ENCODE results near the gene FSD1. TPM values are rescaled to one million over a fixed set of nuclear protein-coding genes. Genes with fewer than 3 reads are reported as not detected.

Gene FSD1
- total RNA-seq, 1 donor from 2014 or later: 26.3 TPM

DNA sequence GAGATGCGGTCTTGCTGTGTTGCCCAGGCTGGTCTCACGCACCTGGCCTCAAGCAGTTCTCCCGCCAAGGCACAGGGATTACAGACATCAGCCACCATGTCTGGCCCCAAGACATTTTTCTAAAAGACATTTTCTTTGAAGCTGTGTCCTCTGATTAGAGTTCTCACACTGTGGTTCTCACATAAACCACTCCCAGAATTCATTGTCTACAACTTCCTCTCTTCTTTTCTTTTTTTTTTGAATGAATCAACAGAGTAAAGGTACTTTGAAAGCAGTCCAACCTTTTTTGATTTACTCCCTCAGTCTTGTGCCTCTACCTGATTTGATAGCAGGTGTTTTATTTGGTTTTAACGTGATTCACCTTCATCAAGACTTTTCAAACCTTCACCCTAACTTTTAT is 39.6 kb upstream of the FSD1 start:
- DNase-seq (ENCODE audit: extremely low spot score, unreplicated experiment): no peak
- H3K4me3 Mint-ChIP-seq: no peak overlapping the region
- peaks cover 5% of the 10 kb centered on the region for H3K4me1 Mint-ChIP-seq (ENCODE audit: unreplicated experiment)
- H3K9me3 Mint-ChIP-seq: no peaks in the 10 kb centered on the region
- TF ChIP-seq, protein P1, sequence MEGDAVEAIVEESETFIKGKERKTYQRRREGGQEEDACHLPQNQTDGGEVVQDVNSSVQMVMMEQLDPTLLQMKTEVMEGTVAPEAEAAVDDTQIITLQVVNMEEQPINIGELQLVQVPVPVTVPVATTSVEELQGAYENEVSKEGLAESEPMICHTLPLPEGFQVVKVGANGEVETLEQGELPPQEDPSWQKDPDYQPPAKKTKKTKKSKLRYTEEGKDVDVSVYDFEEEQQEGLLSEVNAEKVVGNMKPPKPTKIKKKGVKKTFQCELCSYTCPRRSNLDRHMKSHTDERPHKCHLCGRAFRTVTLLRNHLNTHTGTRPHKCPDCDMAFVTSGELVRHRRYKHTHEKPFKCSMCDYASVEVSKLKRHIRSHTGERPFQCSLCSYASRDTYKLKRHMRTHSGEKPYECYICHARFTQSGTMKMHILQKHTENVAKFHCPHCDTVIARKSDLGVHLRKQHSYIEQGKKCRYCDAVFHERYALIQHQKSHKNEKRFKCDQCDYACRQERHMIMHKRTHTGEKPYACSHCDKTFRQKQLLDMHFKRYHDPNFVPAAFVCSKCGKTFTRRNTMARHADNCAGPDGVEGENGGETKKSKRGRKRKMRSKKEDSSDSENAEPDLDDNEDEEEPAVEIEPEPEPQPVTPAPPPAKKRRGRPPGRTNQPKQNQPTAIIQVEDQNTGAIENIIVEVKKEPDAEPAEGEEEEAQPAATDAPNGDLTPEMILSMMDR (conservative IDR thresholded peaks at IDR 0.05): no peak
- no peaks in the 10 kb centered on the region for H3K27me3 Mint-ChIP-seq
- H3K36me3 Mint-ChIP-seq: peaks cover 7% of the 10 kb centered on the region
- no peak overlapping the region for H3K27ac Mint-ChIP-seq

DNA sequence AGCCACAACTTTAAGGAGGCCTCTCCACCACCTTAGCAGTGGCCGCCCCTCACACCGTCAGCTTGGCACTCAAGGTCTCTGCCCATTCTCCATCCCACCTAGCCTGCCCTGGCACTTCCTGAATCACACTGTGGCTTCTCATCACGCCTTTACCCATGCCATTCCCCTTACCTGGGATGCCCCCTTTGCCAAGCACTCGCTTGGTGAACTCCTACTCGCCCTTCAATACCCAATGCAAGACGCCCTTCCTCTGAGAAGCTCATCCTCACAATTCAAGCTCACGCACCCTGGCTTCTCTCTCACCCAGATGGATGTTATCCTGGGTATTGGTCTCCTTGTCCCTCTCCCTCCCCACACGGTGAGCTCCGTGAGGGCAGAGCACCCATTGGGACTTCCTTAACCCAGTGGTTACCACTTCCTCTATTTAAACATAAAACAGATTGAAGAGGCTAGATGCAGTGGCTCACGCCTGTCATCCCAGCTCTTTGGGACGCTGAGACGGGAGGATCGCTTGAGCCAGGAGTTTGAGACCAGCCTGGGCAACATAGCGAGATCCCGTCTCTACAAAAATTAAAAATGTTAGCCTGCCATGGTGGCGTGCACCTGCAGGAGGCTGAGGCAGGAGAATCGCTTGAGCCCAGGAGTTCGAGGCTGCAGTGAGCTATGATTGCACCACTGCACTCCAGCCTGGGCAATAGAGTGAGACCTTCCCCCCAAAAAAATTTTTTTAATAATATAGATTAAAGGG is 38.0 kb upstream of the FSD1 start:
- Mint-ChIP-seq H3K4me1 (ENCODE audit: unreplicated experiment) (peaks cover 5% of the 10 kb centered on the region), H3K36me3 (peaks cover 4% of the 10 kb centered on the region), H3K9me3 (no peaks in the 10 kb centered on the region), H3K27ac (no peak overlapping the region), H3K4me3 (no peak overlapping the region), H3K27me3 (no peaks in the 10 kb centered on the region)
- TF ChIP-seq, protein P1 (conservative IDR thresholded peaks at IDR 0.05): no peak
- DNase-seq (ENCODE audit: extremely low spot score, unreplicated experiment): no peak

DNA sequence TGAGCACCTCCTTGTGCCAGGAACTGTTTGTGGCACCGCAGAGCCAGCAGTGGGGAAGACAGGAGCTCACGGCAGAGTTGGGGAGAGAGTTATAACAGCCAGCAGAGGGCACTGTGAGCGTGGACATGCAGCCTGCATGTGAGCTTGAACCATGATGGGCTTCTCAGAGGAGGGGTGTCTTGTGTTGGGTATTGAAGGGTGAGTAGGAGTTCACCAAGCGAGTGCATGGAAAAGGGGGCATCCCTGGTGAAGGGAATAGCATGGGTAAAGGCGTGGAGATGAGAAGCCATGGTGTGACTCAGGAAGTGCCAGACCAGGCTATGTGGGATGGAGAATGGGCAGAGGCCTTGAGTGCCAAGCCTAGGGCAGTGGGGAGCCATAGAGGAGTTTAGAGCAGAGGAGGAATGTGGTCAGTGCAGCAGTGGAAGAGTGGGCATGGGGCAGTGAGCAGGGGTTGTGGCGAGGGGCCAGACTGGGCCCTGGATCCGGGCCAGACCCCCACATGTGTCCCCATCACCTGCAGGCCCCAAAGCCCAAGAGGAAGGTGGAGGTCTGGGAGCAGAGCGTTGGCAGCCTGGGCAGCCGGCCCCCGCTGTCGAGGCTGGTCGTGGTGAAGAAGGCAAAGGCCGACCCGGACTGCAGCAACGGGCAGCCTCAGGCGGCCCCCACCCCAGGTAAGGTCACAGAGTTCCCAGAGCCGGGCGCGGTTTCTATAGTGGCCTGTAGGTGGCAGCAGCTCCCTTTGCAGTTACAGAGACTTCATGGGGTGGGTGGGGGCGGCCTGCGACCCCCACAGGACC is 37.1 kb upstream of the FSD1 start:
- no peak for DNase-seq (ENCODE audit: extremely low spot score, unreplicated experiment)

DNA sequence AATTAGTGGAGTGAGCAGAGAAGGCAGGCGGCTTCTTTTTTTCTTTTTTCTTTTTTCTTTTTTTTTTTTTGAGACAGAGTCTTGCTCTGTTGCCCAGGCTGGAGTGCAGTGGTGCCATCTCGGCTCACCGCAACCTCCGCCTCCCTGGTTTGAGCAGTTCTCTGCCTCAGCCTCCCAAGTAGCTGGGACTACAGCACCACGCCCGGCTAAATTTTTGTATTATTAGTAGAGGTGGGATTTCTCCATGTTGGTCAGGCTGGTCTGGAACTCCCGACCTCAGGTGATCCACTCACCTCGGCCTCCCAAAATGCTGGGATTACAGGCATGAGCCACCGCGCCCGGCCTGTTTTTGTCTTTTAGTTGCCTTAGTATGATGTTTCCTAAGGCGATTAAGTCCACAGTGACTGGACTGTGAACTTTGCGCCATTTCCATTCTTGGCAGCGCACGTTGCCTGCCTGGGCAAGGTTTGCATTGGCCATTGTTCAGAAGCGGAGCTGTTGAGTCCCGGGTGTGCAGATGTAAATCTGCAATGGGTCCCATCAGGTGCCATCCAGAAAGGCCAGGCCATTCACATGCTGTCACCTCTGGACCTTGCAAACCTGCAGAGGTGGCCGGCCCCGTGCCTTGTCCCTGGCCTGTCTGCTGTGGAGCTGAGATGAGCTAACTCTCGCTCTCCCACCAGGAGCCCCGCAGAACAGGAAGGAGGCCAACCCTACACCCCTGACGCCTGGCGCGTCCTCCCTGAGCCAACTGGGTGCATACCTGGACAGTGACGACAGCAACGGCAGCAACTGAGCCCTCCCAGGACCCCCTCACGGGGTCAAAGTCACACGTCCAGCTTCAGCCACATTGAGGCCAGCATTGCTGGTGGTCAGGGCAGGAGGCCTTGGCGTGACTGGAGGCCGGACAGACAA is 36.2 kb upstream of the FSD1 start:
- Mint-ChIP-seq H3K27ac (no peak overlapping the region), H3K9me3 (no peaks in the 10 kb centered on the region), H3K36me3 (peaks cover 4% of the 10 kb centered on the region), H3K27me3 (no peaks in the 10 kb centered on the region), H3K4me3 (no peak overlapping the region), H3K4me1 (ENCODE audit: unreplicated experiment) (peaks cover 5% of the 10 kb centered on the region)
- TF ChIP-seq, protein P1 (conservative IDR thresholded peaks at IDR 0.05): no peak
- no peak for DNase-seq (ENCODE audit: extremely low spot score, unreplicated experiment)

More for the DNA sequence above, 37.1 kb upstream of the FSD1 start:
- Mint-ChIP-seq H3K4me1 (ENCODE audit: unreplicated experiment) (peaks cover 5% of the 10 kb centered on the region), H3K27ac (peak overlapping the region; percentile 46), H3K4me3 (no peak overlapping the region), H3K9me3 (no peaks in the 10 kb centered on the region), H3K36me3 (peaks cover 4% of the 10 kb centered on the region), H3K27me3 (no peaks in the 10 kb centered on the region)
- TF ChIP-seq, protein P1 (conservative IDR thresholded peaks at IDR 0.05): peak; percentile 87

DNA sequence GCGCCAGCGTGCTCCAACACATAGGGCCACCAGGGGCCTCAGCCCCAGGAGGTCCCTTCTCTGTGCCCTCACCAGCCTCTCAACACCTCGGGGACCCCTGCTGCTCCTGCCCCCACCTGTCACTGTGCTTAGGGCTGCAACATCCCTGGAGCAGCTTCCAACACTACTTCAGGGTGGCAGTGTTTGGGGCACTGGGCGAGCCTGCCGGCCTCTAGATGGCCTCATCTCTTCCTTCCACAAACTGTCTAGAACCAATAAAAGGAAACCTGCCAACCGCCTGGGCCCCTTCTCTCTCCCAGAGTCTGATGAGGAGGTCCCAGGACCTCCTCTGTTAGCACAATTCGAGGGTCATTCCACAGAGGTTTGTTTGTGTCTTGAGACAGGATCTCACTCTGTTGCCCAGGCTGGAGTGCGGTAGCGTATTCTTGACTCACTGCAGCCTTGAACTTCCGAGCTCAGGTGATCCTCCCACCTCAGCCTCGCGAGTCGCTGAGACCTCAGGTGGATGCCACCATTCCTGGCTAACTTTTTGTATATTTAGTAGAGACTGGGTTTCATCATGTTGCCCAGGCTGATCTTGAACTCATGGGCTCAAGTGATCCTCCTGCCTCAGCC is 35.5 kb upstream of the FSD1 start:
- Mint-ChIP-seq H3K27me3 (no peaks in the 10 kb centered on the region), H3K4me3 (no peak overlapping the region), H3K36me3 (peaks cover 4% of the 10 kb centered on the region), H3K27ac (no peak overlapping the region), H3K9me3 (no peaks in the 10 kb centered on the region), H3K4me1 (ENCODE audit: unreplicated experiment) (peaks cover 5% of the 10 kb centered on the region)
- DNase-seq (ENCODE audit: extremely low spot score, unreplicated experiment): no peak
- TF ChIP-seq, protein P1 (conservative IDR thresholded peaks at IDR 0.05): no peak
